ENCODE results near the gene LZTFL1. TPM values are rescaled to one million over a fixed set of nuclear protein-coding genes. Genes with fewer than 3 reads are reported as not detected.

LZTFL1 gene
- total RNA-seq, 1 experiment from 2014 or later, result 21.0 TPM

DNA sequence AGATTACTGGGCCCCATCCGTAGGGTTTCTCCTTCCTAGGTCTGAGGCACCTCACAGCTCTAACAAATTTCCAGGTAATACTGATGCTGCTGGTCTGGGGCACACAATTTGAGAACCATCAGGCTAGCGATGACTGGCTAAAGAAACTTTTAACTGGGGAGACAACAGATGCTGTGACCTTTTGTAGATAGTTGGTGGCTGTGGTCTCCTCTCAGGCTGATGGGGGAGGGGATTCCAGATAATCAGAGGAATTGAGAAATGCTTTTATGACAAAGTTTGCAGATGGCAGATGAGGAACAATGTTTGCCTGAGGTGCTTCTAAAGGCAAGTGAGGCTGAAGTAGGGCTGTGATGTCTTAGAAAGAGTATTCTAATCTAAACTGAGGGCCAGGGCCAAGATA is 30.6 kb upstream of the LZTFL1 start (continued):
- TF ChIP-seq REST (IDR thresholded peaks at IDR 0.05; ENCODE audit: low read depth) (no peak), SIN3A (IDR thresholded peaks at IDR 0.05; ENCODE audit: low read depth) (no peak), EZH2 (IDR thresholded peaks at IDR 0.05) (no peak), RAD21 (IDR thresholded peaks at IDR 0.05; ENCODE audit: low read depth) (no peak), CEBPB (IDR thresholded peaks at IDR 0.05; ENCODE audit: low read depth) (no peak), ATF3 (IDR thresholded peaks at IDR 0.05) (no peak), EZH2phosphoT487 (IDR thresholded peaks at IDR 0.05; ENCODE audit: borderline replicate concordance) (no peak)
- TF ChIP-seq, protein P1, sequence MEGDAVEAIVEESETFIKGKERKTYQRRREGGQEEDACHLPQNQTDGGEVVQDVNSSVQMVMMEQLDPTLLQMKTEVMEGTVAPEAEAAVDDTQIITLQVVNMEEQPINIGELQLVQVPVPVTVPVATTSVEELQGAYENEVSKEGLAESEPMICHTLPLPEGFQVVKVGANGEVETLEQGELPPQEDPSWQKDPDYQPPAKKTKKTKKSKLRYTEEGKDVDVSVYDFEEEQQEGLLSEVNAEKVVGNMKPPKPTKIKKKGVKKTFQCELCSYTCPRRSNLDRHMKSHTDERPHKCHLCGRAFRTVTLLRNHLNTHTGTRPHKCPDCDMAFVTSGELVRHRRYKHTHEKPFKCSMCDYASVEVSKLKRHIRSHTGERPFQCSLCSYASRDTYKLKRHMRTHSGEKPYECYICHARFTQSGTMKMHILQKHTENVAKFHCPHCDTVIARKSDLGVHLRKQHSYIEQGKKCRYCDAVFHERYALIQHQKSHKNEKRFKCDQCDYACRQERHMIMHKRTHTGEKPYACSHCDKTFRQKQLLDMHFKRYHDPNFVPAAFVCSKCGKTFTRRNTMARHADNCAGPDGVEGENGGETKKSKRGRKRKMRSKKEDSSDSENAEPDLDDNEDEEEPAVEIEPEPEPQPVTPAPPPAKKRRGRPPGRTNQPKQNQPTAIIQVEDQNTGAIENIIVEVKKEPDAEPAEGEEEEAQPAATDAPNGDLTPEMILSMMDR (IDR thresholded peaks at IDR 0.05 in 2 of 3, conservative IDR thresholded peaks at IDR 0.05 in 1 of 3; ENCODE audit: borderline replicate concordance in 1 of 3, insufficient read depth in 1 of 3, low read depth in 2 of 3, low read length in 2 of 3), result no peak

DNA sequence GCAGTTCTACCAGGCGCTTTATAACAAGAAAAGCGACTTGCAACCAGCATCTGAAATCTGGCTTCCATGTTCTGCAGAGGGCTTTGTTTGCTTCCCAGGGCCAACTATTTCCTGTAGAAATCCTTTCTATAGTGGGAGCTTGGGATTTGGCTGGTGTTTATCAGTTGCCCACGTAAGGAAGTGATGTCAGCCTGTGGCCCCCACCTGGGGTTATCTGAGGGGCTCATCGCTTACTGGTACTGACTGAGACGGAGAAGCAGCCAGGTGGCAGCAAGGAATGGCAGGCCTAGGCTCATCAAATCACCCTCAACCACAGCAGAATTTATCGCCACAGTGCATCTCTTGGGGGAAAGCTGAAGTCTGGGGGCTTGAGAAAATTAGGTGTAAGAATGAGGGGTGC is 29.9 kb upstream of the LZTFL1 start:
- Histone ChIP-seq H3K9ac (ENCODE audit: low read length) (no peak overlapping the region), H3K9me2 (ENCODE audit: insufficient read depth) (no peaks in the 10 kb centered on the region), H3K9me3 (ENCODE audit: control insufficient read depth in 1 of 2, insufficient read depth in 1 of 2, low read depth in 1 of 2, low read length in 2 of 2) (no peaks in the 10 kb centered on the region), H3K36me3 (ENCODE audit: control insufficient read depth in 1 of 2, insufficient read depth in 2 of 2, low read length in 2 of 2) (no peaks in the 10 kb centered on the region), H3K27ac (ENCODE audit: low read depth, low read length) (no peak overlapping the region), H3K4me1 (ENCODE audit: control insufficient read depth in 1 of 2, insufficient read depth in 2 of 2, low read length in 2 of 2) (no peaks in the 10 kb centered on the region), H4K20me1 (ENCODE audit: insufficient read depth) (no peaks in the 10 kb centered on the region), H3K4me3 (replicated peaks in 1 of 2; ENCODE audit: low read depth in 1 of 2, low read length in 2 of 2) (no peak overlapping the region), H3K4me2 (ENCODE audit: low read length) (no peak overlapping the region), H3K27me3 (ENCODE audit: insufficient read depth, low read length) (no peaks in the 10 kb centered on the region), H2AFZ (ENCODE audit: low read depth, low read length, poor library complexity, severe bottlenecking) (no peak overlapping the region), H3K79me2 (ENCODE audit: insufficient read depth, low read length) (no peaks in the 10 kb centered on the region)
- POLR2A ChIA-PET, result no interaction called here
- no peak for DNase-seq (ENCODE audit: low read depth, low spot score)
- no peak for ATAC-seq
- intact Hi-C loops (cut with micrococcal nuclease), result no loop called here
- BruUV-seq (replicated peaks), result no TSS peak
- RAD21 ChIA-PET (ENCODE audit: low non-redundant PET in 1 of 2, low total read pairs in 2 of 2, uncharacterized antibody in 2 of 2, unreplicated experiment in 2 of 2), result no interaction called here
- CTCF ChIA-PET, result no interaction called here
- TF ChIP-seq RAD21 (IDR thresholded peaks at IDR 0.05; ENCODE audit: low read depth), result no peak
- no peak for TF ChIP-seq EZH2 (IDR thresholded peaks at IDR 0.05)
- no peak for TF ChIP-seq ATF3 (IDR thresholded peaks at IDR 0.05)
- TF ChIP-seq ZFX (IDR thresholded peaks at IDR 0.05), result no peak
- no peak for TF ChIP-seq ELF1 (IDR thresholded peaks at IDR 0.05; ENCODE audit: borderline replicate concordance, low read depth)
- TF ChIP-seq, protein P2, sequence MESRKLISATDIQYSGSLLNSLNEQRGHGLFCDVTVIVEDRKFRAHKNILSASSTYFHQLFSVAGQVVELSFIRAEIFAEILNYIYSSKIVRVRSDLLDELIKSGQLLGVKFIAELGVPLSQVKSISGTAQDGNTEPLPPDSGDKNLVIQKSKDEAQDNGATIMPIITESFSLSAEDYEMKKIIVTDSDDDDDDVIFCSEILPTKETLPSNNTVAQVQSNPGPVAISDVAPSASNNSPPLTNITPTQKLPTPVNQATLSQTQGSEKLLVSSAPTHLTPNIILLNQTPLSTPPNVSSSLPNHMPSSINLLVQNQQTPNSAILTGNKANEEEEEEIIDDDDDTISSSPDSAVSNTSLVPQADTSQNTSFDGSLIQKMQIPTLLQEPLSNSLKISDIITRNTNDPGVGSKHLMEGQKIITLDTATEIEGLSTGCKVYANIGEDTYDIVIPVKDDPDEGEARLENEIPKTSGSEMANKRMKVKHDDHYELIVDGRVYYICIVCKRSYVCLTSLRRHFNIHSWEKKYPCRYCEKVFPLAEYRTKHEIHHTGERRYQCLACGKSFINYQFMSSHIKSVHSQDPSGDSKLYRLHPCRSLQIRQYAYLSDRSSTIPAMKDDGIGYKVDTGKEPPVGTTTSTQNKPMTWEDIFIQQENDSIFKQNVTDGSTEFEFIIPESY (IDR thresholded peaks at IDR 0.05; ENCODE audit: extremely low read depth, insufficient replicate concordance, low read length), result no peak
- no peak for TF ChIP-seq EZH2phosphoT487 (IDR thresholded peaks at IDR 0.05; ENCODE audit: borderline replicate concordance)
- TF ChIP-seq ZNF274 (IDR thresholded peaks at IDR 0.05; ENCODE audit: low read depth, low read length), result no peak
- TF ChIP-seq, protein P1 (IDR thresholded peaks at IDR 0.05 in 2 of 3, conservative IDR thresholded peaks at IDR 0.05 in 1 of 3; ENCODE audit: borderline replicate concordance in 1 of 3, insufficient read depth in 1 of 3, low read depth in 2 of 3, low read length in 2 of 3), result no peak
- TF ChIP-seq YY1 (IDR thresholded peaks at IDR 0.05; ENCODE audit: extremely low read depth, insufficient replicate concordance, low read depth, low read length), result no peak
